Activated T-helper 9 cell treated with anti-CD3 and anti-CD28 coated beads, Interleukin-2, amount 50 U/mL, for 16 hours (primary cell): Measurements from ENCODE around the gene ANKMY1.

ENCODE experiments used
- DNase-seq: peaks from one replicate; pipeline ENCODE4 v3.0.0-alpha.2; 2020; ENCODE audit warnings: low read depth

Gene ANKMY1

DNA sequence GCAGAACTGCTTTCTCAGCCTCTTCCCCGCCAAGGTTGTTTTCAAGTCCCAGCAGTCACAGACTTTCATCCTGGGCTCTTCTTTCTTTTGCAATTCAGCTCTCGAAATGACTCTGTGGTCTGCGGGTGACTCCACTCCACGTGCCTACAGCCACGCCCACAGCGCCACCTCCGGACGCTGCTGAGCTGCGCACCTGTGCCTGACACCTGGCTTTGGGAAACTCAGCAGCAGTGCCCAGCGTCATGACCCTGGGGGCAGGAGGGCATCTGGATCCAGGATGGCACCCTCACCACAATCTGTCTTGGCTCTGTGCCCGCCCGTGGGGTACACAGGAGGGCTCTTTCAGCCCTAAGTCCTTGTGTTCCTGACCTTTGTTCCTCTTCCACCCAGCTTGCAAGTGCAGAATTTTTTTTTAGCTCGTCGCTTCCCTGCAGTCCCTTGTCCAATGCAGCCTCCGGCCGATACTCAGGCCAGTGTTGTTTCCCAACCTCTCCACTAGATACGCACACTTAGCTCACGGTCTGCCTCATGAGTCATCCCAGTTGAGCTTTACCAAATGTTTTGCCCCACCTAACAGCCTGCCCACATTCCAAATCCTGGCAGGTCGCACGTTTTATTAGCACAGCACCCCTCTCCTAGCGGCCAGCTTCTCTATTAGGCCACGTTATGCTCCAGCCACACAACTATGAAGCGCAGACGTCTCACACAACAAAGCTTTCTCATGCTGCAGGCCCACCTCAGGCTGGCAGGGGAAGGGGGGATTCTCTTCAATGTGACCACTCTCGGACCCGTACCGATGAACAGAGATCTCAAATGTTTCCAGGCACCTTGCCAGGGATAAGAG lies 22.2 kb upstream of the ANKMY1 start:
- peak; percentile 74 for DNase-seq

DNA sequence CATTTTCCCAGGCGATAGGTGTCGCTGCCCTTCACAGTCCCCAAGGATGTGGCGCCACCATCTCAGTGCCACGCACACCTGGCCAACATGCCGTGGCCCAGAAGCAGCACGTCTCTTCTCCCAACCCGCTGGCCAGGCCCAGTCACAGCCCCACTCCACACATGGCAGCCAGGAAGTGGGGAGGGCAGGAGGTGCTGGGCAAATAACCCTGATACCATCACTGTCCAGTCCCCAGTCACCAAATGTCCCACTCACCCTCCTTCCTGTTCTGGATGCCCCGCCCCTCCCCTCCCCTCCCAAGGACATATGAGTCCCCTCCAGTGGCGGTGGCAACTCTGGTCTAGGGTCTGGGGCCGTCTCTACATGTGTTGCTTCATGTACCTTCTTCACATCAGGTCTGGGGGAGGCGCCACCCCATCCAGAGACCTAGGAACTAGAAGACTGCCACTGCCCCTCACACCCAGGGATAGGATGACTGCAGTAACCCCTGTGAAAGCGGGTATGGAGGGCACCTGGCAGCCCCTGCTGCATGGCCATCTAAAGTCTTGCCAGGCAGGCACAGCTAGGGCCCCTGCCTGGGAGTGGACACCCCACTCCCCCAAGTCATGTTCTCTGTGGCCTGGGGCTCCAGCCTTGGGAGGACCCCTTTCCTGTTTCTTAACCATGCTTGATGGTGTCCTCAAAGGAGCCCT lies 21.4 kb upstream of the ANKMY1 start:
- no peak for DNase-seq

DNA sequence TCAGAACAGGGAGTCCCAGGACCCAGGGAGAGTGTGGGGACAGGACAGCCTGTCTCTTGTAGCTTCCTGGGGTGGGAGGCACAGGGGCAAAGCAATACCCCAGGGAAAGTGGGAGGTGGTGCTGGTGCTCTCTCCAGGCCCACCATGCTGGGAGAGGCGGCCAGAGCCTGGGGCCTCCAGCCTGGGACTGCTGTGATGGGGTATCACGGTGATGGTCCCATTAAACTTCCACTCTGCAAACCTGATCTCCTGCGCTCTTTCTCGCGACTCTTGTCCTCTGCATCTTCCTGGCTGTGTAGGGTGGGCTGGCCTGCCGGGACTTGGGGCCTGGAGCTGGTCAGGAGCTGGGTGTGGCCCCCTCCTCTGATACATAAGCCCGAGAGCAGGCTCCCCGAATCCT lies 20.7 kb upstream of the ANKMY1 start:
- DNase-seq: no peak

DNA sequence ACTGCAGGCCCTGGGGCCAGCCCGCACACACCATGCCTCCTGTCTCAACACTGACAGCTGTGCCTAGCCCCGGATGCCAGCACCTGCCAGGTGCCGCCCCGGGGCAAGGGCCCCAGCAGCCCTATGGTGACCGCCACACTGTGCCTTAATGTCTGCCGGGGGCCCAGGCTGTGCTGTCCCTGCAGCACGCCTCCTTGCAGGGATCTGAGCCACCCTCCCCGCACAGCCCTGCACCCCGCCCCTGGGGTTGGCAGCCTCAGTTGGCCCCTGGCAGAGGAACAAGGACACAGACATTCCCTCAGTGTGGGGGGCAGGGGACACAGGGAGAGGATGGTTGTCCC lies 20.3 kb upstream of the ANKMY1 start:
- no peak for DNase-seq

DNA sequence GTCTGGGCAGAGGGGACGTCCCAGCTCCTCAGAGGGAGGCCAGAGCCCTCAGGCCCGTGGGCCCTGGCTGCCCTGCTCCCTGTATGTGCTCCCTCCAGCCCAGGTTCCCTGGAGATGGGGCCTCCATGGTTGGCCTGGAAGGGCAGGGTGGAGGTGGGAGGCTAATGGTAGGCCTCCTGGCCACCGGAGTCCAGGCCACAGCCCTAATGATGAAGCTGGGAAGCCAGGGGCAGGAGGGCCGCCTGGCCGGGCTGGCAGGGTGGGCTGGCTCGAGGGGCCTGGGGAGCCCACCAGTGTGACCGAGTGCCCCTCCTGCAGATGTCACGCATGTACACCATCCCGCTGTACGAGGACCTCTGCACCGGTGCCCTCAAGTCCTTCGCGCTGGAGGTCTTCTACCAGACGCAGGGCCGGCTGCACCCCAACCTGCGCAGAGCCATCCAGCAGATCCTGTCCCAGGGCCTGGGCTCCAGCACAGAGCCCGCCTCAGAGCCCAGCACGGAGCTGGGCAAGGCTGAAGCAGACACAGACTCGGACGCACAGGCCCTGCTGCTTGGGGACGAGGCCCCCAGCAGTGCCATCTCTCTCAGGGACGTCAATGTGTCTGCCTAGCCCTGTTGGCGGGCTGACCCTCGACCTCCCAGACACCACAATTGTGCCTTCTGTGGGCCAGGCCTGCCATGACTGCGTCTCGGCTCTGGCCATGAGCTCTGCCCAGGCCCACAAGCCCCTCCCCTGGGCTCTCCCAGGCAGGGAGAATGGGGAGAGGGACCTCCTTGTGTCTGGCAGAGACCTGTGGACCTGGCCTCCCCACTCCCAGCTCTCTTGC lies 19.7 kb upstream of the ANKMY1 start:
- no peak for DNase-seq

DNA sequence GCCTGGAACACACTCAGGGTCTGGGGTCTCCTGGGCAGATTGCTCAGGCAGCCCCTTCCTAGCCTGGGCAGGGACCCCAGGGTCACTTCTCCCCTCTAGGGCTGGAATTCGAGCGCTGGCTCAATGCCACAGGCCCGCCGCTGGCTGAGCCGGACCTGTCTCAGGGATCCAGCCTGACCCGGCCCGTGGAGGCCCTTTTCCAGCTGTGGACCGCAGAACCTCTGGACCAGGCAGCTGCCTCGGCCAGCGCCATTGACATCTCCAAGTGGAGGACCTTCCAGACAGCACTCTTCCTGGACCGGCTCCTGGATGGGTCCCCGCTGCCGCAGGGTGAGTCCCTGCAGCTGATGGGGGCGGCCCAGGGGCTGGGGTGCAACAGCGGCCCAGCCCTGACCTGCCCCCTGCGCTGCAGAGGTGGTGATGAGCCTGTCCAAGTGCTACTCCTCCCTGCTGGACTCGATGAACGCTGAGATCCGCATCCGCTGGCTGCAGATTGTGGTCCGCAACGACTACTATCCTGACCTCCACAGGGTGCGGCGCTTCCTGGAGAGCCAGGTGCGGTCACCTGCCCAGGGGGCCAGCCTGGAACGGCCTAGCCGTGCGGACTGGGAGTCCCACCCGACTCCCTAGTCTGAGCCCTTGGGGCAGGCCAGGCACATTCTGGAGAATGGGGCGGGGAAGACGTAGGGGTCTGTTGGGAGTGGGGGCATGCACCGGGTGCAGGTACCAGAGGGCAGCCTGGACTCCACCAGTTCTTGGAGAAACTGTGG lies 18.8 kb upstream of the ANKMY1 start:
- no peak for DNase-seq

DNA sequence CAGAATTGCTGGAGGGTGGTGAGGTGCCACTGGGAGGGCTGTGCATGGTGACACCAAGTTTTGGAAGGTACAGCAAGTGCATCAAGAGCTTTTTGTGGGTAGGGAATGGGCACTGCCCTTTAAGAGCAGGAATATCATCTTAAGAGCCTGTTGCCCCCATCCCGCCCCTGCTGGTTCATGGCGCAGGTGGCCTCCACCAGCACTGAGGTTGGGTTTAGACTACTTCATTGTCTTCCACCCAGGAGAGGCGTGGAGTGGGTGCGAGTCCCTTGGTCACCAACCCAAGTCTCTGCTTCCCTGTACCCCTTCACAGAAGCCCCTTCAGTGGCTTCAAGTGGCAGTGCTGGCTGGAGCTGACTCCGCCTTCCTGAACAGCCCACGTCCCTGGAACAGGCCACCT lies 18.2 kb upstream of the ANKMY1 start:
- DNase-seq: no peak

DNA sequence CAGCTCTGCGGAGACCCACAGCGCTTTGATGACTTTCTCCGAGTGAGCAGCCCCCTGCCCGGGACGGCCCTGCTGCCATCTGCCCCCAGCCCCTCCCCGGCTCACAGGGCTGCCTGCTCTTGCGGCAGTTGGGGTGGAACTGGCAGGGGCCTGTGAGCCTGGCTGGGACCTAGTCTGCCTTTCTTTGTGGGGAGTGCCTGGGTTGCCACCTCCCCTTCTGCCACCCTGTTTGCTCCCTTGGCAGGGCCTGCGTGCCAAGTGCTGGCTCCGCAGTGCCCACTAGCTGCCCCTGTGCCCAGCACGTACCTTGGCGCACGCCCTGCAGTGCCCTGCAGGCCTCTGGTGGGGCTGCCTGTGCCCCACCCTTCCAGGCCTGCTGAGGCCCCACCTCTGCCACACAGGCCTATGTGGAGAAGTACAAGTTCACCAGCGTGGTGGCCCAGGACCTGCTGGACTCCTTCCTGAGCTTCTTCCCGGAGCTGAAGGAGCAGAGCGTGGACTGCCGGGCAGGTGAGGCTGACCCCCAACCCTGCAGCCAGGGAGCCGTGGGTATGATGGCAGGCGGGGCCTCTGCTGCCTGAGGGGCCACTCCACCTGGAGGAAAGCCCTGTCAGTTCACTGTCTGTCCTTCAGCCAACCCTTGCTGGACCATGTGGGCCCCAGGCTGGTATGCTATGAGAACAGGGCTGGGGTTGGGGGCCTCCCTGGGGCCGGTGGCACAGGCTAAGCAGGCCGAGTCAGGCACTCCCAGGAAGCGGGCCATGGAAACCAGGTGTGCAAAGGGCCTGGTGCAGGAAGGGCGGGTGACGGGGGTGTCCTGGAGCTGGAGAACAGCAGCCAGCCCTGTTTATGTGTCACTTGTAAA lies 17.5 kb upstream of the ANKMY1 start:
- no peak for DNase-seq

DNA sequence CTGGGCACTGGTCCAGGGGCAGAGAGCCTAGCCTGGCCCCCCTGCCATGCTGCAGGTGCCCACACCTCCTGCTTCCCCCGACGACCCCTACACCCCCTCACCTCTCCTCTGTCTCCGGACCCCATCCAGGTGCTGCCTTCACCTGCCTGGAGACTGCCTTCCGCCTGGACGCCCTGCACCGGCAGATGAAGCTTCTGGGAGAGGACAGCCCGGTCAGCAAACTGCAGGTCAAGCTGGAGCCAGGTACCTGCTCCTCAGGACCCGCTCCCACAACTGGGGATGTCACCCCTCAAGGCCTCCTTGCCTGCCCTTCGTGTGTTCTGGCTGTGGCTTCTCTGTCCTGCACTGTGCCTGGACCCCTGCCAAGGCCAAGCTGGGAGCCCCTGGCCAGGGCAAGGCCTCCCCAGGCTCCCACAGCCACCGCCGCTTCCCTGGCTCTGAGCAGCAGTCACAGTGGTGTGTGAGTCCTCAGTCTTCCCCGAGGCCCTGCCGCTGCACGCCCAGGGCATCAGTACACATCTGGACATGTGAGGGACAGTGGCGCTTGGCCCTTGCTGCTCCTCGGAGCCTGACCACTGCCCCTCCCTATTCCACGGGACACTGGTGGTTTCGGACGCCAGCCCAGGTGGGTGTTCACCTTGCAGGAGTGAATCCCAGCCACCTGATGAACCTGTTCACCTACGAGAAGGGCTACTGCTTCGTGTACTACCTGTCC lies 16.8 kb upstream of the ANKMY1 start:
- no peak for DNase-seq

DNA sequence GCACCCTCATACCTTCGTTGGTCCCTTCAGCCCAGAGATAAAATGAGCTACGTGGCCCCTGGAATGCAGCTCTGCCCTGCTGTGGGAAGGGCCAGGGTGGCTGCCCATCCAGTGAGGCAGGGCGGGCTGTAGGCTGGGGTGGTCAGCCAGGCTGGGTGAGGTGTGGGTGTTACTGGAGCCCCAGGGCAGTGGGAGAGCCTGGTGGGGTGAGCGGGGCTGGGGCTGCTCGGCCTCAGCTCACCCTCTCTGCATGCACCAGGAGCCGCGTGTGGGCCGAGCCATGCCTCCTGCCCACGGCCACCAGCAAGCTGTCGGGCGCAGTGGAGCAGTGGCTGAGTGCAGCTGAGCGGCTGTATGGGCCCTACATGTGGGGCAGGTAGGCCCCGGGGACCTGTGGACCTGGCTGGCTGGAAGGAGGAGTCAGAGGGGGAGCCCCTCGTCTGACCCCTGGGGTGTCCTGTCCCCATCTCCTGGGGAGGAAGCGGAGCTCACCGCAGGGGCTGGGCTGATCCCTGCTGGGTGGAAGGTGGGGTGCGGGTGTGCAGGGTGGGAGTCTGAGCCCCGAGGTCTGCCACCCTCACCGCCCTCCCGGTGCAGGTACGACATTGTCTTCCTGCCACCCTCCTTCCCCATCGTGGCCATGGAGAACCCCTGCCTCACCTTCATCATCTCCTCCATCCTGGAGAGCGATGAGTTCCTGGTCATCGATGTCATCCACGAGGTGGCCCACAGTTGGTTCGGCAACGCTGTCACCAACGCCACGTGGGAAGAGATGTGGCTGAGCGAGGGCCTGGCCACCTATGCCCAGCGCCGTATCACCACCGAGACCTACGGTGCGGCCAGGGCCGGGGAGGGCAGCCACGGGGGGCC lies 16.0 kb upstream of the ANKMY1 start:
- DNase-seq: no peak

DNA sequence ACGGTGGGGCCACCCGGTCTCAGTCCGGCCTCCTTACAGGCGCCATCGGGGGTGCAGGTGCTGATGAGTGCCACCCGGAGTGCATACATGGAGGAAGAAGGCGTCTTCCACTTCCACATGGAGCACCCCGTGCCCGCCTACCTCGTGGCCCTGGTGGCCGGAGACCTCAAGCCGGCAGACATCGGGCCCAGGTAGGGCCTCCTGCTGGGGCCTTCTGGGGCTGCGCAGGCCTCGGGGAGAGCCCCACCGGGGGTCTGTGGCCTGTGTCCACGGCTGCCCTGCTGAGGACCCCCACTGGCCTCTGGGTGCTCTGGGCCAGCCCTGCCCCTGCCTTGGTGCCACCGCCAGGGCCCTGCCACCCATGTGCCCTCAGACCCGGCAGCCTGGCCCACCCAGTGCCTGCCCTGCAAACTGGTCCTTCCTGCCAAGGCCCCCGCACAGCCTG lies 15.3 kb upstream of the ANKMY1 start:
- DNase-seq: no peak

DNA sequence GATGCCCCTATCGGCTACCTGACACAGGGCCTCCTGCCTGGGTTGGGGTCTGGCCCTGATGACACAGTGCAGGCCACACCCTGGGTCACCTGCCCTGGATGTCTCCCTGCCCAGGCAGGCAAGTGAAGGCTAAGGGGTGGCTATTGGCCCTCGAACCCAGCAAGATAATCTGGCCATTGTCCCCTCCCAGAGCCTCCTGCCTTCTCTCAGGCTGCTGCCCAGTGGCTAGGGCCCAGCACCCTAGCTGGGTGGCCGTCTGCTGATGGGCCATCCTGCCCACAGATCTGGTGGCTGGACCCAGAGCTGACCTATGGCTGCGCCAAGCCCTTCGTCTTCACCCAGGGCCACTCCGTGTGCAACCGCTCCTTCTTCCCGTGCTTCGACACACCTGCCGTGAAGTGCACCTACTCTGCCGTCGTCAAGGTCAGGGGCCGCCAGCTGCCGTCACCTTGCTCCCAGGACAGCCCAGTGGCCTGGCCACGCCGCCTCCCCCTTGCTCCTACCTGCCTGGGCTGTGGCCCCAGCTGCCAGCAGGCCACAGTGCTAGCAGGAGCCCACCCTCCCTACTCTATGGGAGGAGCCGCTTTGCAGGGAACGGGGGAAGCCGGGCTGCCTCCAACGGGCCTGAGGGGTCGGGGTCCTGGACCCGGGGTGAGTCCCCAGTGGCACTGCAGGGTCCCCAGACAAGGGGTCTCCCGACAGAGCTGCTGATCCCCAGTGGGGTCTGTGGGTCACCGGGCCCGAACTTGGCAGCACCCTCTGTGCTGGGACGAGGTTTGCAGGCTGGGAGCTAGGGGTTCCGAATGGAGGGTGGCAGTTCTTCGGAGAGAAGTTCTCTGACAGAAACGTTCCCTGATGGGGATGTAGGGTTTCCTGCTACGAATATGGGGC lies 14.6 kb upstream of the ANKMY1 start:
- DNase-seq: no peak

DNA sequence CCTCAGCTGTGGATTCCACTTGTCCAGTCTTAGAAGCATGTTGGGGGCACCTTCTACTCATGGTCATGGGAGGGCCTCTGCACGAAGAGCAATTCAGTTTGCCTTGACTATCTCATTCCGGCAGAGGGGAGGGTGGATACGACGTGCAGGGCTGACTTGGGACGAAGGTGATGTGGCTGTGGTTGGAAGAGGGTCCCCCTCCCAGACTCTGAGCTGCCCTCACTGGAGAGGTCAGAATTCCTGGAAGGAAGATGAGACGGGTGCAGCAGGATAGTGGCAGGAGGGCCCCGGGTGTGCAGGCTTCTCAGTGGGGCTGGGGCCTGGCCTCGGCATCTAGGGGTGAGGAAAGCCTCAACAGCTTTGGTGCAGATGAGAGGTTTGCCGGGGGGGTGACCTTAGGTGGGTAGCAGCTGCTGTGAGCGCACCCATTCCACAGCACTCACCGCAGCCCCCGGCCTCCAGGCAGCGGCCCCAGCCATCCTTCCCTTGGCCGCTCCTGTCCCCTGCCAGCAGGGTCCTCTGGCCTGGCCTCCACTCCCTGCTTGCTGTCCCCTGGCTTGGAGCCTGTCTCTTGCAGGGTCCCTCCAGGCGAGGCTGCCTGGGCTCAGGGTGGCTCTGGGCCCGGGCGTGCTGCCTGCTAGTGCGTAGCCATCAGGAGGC lies 13.7 kb upstream of the ANKMY1 start:
- DNase-seq: no peak

DNA sequence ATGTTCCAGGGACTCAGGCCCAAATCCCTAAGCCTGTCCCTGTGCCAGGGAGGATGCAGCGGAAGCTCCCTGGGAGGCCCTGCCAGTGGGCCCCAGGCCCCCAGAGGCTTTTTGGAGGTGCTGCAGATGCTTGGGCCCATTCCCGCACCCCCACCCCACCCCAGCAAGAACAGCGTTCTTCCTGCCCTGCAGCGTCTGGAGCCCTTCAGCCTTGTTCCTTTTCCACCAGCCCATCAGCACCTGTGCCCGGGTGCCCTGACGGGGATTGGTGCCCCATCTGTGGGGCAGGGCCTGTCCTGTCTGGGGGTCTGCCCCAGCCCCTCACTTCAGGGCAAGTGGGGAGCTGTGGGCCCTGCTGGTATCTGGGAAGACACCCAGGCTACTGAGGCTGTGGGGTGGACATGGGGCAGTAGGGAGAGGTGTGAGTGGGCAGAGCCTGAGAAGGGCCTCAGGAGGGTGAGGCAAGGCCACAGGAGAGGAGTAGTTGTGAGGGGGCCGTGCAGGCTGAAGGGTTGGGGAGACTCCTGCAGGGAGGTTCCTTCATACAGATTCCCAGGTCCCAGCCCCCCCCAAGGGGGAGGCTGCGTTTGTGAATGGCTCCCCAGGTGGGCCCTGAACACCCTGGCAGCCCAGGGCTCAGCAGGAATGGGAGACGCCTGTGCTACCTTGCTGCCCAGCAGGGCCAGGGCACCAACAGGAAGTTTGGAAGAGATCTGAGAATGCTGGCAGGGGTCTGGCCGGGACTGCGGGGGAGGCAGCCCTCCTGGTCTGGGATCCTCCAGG lies 12.9 kb upstream of the ANKMY1 start:
- DNase-seq: no peak

DNA sequence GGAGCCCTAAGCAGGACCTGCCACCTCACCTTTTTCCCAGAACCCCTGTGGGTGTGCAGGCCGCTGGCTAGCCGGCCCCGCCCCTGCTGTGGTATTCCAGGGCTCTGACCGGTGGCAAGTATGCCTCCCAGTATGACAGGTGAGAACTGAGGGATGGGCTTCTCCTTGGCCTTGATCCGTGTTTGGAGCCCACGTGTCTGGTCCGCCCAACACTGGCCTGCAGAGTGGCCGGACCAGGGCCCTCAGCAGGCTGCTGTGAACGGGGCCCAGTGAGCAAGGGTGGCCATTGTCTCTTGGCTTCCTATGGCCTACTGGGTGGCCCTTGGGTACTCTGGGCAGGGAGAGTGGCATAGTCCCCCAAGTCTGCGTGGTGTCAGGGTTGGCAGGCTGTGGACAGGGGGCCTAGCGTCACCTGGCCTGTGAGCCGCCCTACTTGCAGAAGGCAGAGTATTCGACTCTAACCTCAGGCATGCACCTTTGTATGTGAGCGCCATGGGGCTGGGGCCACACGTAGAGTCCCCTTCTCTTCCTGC lies 12.3 kb upstream of the ANKMY1 start:
- no peak for DNase-seq

DNA sequence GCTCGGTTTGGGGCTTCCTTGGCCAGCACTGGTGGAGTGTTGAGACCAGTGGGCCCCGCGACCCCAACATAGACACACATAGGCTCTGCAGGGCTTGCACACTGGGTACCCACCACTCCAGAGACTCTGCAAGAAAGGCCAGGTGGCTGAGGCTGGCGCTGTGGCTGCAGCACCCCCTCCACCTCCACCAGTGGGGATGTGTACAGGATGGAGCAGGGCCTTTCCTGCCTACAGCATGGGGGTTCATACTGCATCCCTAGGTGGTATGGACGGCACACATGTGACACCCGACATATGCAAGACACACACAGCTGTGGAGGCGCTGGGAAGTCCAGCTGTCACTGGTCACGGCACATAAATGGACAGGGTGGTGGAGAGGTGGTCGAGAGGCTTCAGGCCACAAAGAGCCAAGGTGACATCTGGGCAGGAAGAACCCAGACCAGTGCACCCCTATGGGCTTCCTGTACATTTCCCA lies 11.8 kb upstream of the ANKMY1 start:
- no peak for DNase-seq
